Lower leg skin (tissue), 3 donors: Measurements from ENCODE around the gene HGS.

Source experiments
- POLR2A ChIP-seq, 2 donors: fragments of 450-650 bp; IDR thresholded peaks; one replicate each; pipeline ENCODE4 v1.6.1; 2016 to 2017; ENCODE audit warnings: antibody characterized with exemption in 2 of 2, mild to moderate bottlenecking in 1 of 2, moderate library complexity in 1 of 2
- TF ChIP-seq, protein P1 (sequence below), 3 donors: fragments of 450-650 bp; IDR thresholded peaks; one replicate each; pipeline ENCODE4 v1.5.1; 2016; ENCODE audit warnings: antibody characterized with exemption in 3 of 3, mild to moderate bottlenecking in 3 of 3, moderate library complexity in 2 of 3

DNA sequence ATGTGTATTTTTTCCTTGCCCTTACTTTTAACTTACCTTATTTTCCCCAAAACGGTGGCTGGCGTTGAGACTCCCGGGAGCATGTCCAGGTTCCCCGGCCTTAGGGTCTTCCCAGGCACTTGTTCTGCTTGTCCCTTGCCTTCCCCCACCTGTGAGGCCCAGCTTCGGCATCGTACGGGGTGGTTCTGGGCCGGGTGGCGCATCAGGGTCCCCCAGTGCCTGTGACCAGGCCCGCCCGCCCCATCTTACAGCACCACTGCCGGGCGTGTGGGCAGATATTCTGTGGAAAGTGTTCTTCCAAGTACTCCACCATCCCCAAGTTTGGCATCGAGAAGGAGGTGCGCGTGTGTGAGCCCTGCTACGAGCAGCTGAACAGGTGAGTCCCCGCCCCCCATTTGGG is 7.4 kb downstream of the HGS start:
- TF ChIP-seq, protein P1, sequence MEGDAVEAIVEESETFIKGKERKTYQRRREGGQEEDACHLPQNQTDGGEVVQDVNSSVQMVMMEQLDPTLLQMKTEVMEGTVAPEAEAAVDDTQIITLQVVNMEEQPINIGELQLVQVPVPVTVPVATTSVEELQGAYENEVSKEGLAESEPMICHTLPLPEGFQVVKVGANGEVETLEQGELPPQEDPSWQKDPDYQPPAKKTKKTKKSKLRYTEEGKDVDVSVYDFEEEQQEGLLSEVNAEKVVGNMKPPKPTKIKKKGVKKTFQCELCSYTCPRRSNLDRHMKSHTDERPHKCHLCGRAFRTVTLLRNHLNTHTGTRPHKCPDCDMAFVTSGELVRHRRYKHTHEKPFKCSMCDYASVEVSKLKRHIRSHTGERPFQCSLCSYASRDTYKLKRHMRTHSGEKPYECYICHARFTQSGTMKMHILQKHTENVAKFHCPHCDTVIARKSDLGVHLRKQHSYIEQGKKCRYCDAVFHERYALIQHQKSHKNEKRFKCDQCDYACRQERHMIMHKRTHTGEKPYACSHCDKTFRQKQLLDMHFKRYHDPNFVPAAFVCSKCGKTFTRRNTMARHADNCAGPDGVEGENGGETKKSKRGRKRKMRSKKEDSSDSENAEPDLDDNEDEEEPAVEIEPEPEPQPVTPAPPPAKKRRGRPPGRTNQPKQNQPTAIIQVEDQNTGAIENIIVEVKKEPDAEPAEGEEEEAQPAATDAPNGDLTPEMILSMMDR (IDR thresholded peaks at IDR 0.05) = no peak
- TF ChIP-seq POLR2A (IDR thresholded peaks at IDR 0.05) = no peak
